ENCODE data around the gene CD55. TPM values are rescaled to one million over a fixed set of nuclear protein-coding genes. Genes with fewer than 3 reads are reported as not detected.

Gene CD55
- 17.7 and 46.1 TPM in 2 replicates for total RNA-seq
- 70.5 and 77.7 TPM in 2 replicates for polyA plus RNA-seq
- 34.7 and 36.1 TPM in 2 replicates for polyA plus RNA-seq (2012)
- 5.5 and 8.0 TPM in 2 replicates for polyA minus RNA-seq (ENCODE audit: low replicate concordance)

GRCh38 chr1:207321079-207321789, at the start of gene CD55:
Gene CD55 (plus strand): TSS chr1:207321678. CDS start chr1:207321766, 88 bp downstream.
- H2AFZ ChIP-seq (ENCODE audit: low read length): peak within 1 kb of the TSS; percentile 92
- H3K9ac ChIP-seq (ENCODE audit: insufficient read depth, low read length): peak within 1 kb of the TSS; percentile 92
- peak within 1 kb of the TSS; percentile 94 for H3K4me2 ChIP-seq (ENCODE audit: extremely low read depth, insufficient read depth, low read length)
- H3K27me3 ChIP-seq (ENCODE audit: control insufficient read depth, insufficient read depth, low read length): no peaks in the 10 kb centered on the region
- TF ChIP-seq CTCF (conservative IDR thresholded peaks at IDR 0.05 in 1 of 2, IDR thresholded peaks at IDR 0.05 in 1 of 2; ENCODE audit: low read depth in 1 of 2, low read length in 2 of 2) (peak in 1 of 2 donors; percentile 17), EZH2 (IDR thresholded peaks at IDR 0.05; ENCODE audit: low read length, missing control alignments) (no peak)
- H3K36me3 ChIP-seq (ENCODE audit: control insufficient read depth, insufficient read depth, low read length): no peaks in the 10 kb centered on the region
- H3K9me3 ChIP-seq (ENCODE audit: control insufficient read depth, insufficient read depth, low read depth, low read length): no peaks in the 10 kb centered on the region
- peak within 1 kb of the TSS; percentile 73 for H3K27ac ChIP-seq (ENCODE audit: insufficient read depth, low read length)
- H3K4me3 ChIP-seq (replicated peaks in 1 of 4; ENCODE audit: control extremely low read depth in 1 of 4, insufficient read depth in 1 of 4, low read depth in 3 of 4, low read length in 4 of 4): peak within 1 kb of the TSS; percentile 57 to 85 (median 80)
- peak; percentile 93 to 96 for DNase-seq (ENCODE audit: low read depth in 2 of 2)
- H4K20me1 ChIP-seq (ENCODE audit: control insufficient read depth, extremely low read depth, insufficient read depth, low read length): no peaks in the 10 kb centered on the region
- peaks cover 5% of the 10 kb centered on the region for H3K79me2 ChIP-seq (ENCODE audit: control insufficient read depth, insufficient read depth, low read length)
- no peaks in the 10 kb centered on the region for H3K4me1 ChIP-seq (ENCODE audit: control insufficient read depth, extremely low read depth, insufficient read depth, low read length)

- Histone ChIP-seq H3K4me1 (ENCODE audit: control insufficient read depth, extremely low read depth, insufficient read depth, low read length) (no peaks in the 10 kb centered on the region), H2AFZ (ENCODE audit: low read length) (no peak overlapping the region), H3K9ac (ENCODE audit: insufficient read depth, low read length) (no peak overlapping the region), H3K79me2 (ENCODE audit: control insufficient read depth, insufficient read depth, low read length) (no peaks in the 10 kb centered on the region), H3K9me3 (ENCODE audit: control insufficient read depth, insufficient read depth, low read depth, low read length) (no peaks in the 10 kb centered on the region), H3K4me3 (replicated peaks in 1 of 4; ENCODE audit: control extremely low read depth in 1 of 4, insufficient read depth in 1 of 4, low read depth in 3 of 4, low read length in 4 of 4) (no peak overlapping the region), H3K27ac (ENCODE audit: insufficient read depth, low read length) (no peak overlapping the region), H3K4me2 (ENCODE audit: extremely low read depth, insufficient read depth, low read length) (no peak overlapping the region), H4K20me1 (ENCODE audit: control insufficient read depth, extremely low read depth, insufficient read depth, low read length) (no peaks in the 10 kb centered on the region), H3K36me3 (ENCODE audit: control insufficient read depth, insufficient read depth, low read length) (no peaks in the 10 kb centered on the region), H3K27me3 (ENCODE audit: control insufficient read depth, insufficient read depth, low read length) (no peaks in the 10 kb centered on the region)
- no peak for DNase-seq (ENCODE audit: low read depth in 2 of 2)
- TF ChIP-seq EZH2 (IDR thresholded peaks at IDR 0.05; ENCODE audit: low read length, missing control alignments): no peak
- no peak for TF ChIP-seq CTCF (conservative IDR thresholded peaks at IDR 0.05 in 1 of 2, IDR thresholded peaks at IDR 0.05 in 1 of 2; ENCODE audit: low read depth in 1 of 2, low read length in 2 of 2)
Measured at GRCh38 chr1:207274882-207275281, 46.6 kb upstream of the CD55 start.

- Histone ChIP-seq H2AFZ (ENCODE audit: low read length) (no peak overlapping the region), H4K20me1 (ENCODE audit: control insufficient read depth, extremely low read depth, insufficient read depth, low read length) (no peaks in the 10 kb centered on the region), H3K4me3 (replicated peaks in 1 of 4; ENCODE audit: control extremely low read depth in 1 of 4, insufficient read depth in 1 of 4, low read depth in 3 of 4, low read length in 4 of 4) (no peak overlapping the region), H3K4me1 (ENCODE audit: control insufficient read depth, extremely low read depth, insufficient read depth, low read length) (no peaks in the 10 kb centered on the region), H3K27ac (ENCODE audit: insufficient read depth, low read length) (no peak overlapping the region), H3K79me2 (ENCODE audit: control insufficient read depth, insufficient read depth, low read length) (no peaks in the 10 kb centered on the region), H3K27me3 (ENCODE audit: control insufficient read depth, insufficient read depth, low read length) (no peaks in the 10 kb centered on the region), H3K9me3 (ENCODE audit: control insufficient read depth, insufficient read depth, low read depth, low read length) (no peaks in the 10 kb centered on the region), H3K4me2 (ENCODE audit: extremely low read depth, insufficient read depth, low read length) (no peak overlapping the region), H3K36me3 (ENCODE audit: control insufficient read depth, insufficient read depth, low read length) (no peaks in the 10 kb centered on the region), H3K9ac (ENCODE audit: insufficient read depth, low read length) (no peak overlapping the region)
- no peak for DNase-seq (ENCODE audit: low read depth in 2 of 2)
- TF ChIP-seq CTCF (conservative IDR thresholded peaks at IDR 0.05 in 1 of 2, IDR thresholded peaks at IDR 0.05 in 1 of 2; ENCODE audit: low read depth in 1 of 2, low read length in 2 of 2) (no peak), EZH2 (IDR thresholded peaks at IDR 0.05; ENCODE audit: low read length, missing control alignments) (no peak)
Measured at GRCh38 chr1:207276465-207276864, 45.0 kb upstream of the CD55 start.

All from fibroblast of lung (primary cell).